Measurements from ENCODE around the gene PCBP3. TPM values are rescaled to one million over a fixed set of nuclear protein-coding genes. Genes with fewer than 3 reads are reported as not detected.

PCBP3 gene
- polyA plus RNA-seq, 1 donor: 0.89 TPM

GRCh38 chr21:45787371-45787770 is 143.8 kb downstream of the PCBP3 start:
- no peak for DNase-seq (ENCODE audit: low read depth)

GRCh38 chr21:45788198-45788597 is 144.7 kb downstream of the PCBP3 start:
- DNase-seq (ENCODE audit: low read depth): no peak

- DNase-seq (ENCODE audit: low read depth): no peak
Observed at GRCh38 chr21:45788637-45789506, 145.3 kb downstream of the PCBP3 start.

GRCh38 chr21:45790427-45790826 is 146.9 kb downstream of the PCBP3 start:
- DNase-seq (ENCODE audit: low read depth): no peak

- no peak for DNase-seq (ENCODE audit: low read depth)
Observed at GRCh38 chr21:45791562-45792418, 148.3 kb downstream of the PCBP3 start.

GRCh38 chr21:45792682-45793383 is 149.3 kb downstream of the PCBP3 start:
- DNase-seq (ENCODE audit: low read depth): no peak

GRCh38 chr21:45794027-45794426 is 150.5 kb downstream of the PCBP3 start:
- DNase-seq (ENCODE audit: low read depth): no peak

- no peak for DNase-seq (ENCODE audit: low read depth)
Observed at GRCh38 chr21:45796003-45796402, 152.5 kb downstream of the PCBP3 start.

- DNase-seq (ENCODE audit: low read depth): no peak
Observed at GRCh38 chr21:45797338-45797737, 153.8 kb downstream of the PCBP3 start.

GRCh38 chr21:45799765-45800338 is 156.3 kb downstream of the PCBP3 start:
- DNase-seq (ENCODE audit: low read depth): no peak

- no peak for DNase-seq (ENCODE audit: low read depth)
Observed at GRCh38 chr21:45800339-45801080, 157.0 kb downstream of the PCBP3 start.

GRCh38 chr21:45801129-45801964 is 157.8 kb downstream of the PCBP3 start:
- no peak for DNase-seq (ENCODE audit: low read depth)

GRCh38 chr21:45801989-45802388 is 158.5 kb downstream of the PCBP3 start:
- DNase-seq (ENCODE audit: low read depth): no peak

GRCh38 chr21:45802425-45802824 is 158.9 kb downstream of the PCBP3 start:
- DNase-seq (ENCODE audit: low read depth): no peak

GRCh38 chr21:45802956-45803617 is 159.6 kb downstream of the PCBP3 start:
- DNase-seq (ENCODE audit: low read depth): no peak

- DNase-seq (ENCODE audit: low read depth): no peak
Observed at GRCh38 chr21:45803618-45804340, 160.3 kb downstream of the PCBP3 start.

GRCh38 chr21:45804809-45805313 is 161.3 kb downstream of the PCBP3 start:
- DNase-seq (ENCODE audit: low read depth): no peak

- no peak for DNase-seq (ENCODE audit: low read depth)
Observed at GRCh38 chr21:45805321-45805720, 161.8 kb downstream of the PCBP3 start.

- no peak for DNase-seq (ENCODE audit: low read depth)
Observed at GRCh38 chr21:45806042-45806441, 162.5 kb downstream of the PCBP3 start.

Data from forelimb muscle (tissue), 1 donor.